GM19372 (cell line): Measurements from ENCODE around the gene ZNF202.
"Not testable (repeated sequence)": the region's sequence is repeated elsewhere in the genome, so short reads cannot be mapped to it uniquely, and the experiment has no call there.

Experiments used
- ATAC-seq: cut with Tn5 transposase; IDR thresholded peaks from one replicate; pipeline ENCODE4 v1.9.1; 2021; ENCODE audit warnings: mild to moderate bottlenecking, low read depth, moderate library complexity; ENCODE audit not compliant: unreplicated experiment

The ZNF202 gene

GRCh38 chr11:123741159-123742030, at the start of gene ZNF202:
TSS of gene ZNF202 (minus strand) at chr11:123741660. CDS start at chr11:123730888, 10,772 bp downstream.
- peak; percentile 99 for ATAC-seq

- ATAC-seq, result no peak
Observed at GRCh38 chr11:123783536-123783935, 42.1 kb upstream of the ZNF202 start.

GRCh38 chr11:123778511-123778910, 37.1 kb upstream of the ZNF202 start:
- ATAC-seq, result no peak

- no peak for ATAC-seq
Observed at GRCh38 chr11:123775715-123776549, 34.5 kb upstream of the ZNF202 start.

GRCh38 chr11:123775289-123775688, 33.8 kb upstream of the ZNF202 start:
- ATAC-seq, result no peak

- ATAC-seq, result no peak
Observed at GRCh38 chr11:123773959-123774358, 32.5 kb upstream of the ZNF202 start.

- no peak for ATAC-seq
Observed at GRCh38 chr11:123773026-123773425, 31.6 kb upstream of the ZNF202 start.

GRCh38 chr11:123771664-123772063, 30.2 kb upstream of the ZNF202 start:
- no peak for ATAC-seq

- ATAC-seq, result no peak
Observed at GRCh38 chr11:123770712-123771111, 29.3 kb upstream of the ZNF202 start.

- no peak for ATAC-seq
Observed at GRCh38 chr11:123765601-123766000, 24.1 kb upstream of the ZNF202 start.

GRCh38 chr11:123762422-123762821, 21.0 kb upstream of the ZNF202 start:
- no peak for ATAC-seq

GRCh38 chr11:123760894-123761293, 19.4 kb upstream of the ZNF202 start:
- peak; percentile 75 for ATAC-seq

GRCh38 chr11:123757976-123758375, 16.5 kb upstream of the ZNF202 start:
- no peak for ATAC-seq

- no peak for ATAC-seq
Observed at GRCh38 chr11:123755813-123756212, 14.4 kb upstream of the ZNF202 start.

GRCh38 chr11:123755344-123755743, 13.9 kb upstream of the ZNF202 start:
- no peak for ATAC-seq

- no peak for ATAC-seq
Observed at GRCh38 chr11:123754101-123754568, 12.7 kb upstream of the ZNF202 start, which contains the start of gene OR6X1. TSS of gene OR6X1 (minus strand) at chr11:123754518. CDS start at chr11:123754518, 0 bp downstream.

GRCh38 chr11:123753110-123753509, 11.7 kb upstream of the ZNF202 start:
- ATAC-seq, result no peak

GRCh38 chr11:123751781-123752180, 10.3 kb upstream of the ZNF202 start:
- no peak for ATAC-seq

- not testable (repeated sequence) for ATAC-seq
Observed at GRCh38 chr11:123748349-123748748, 6.9 kb upstream of the ZNF202 start.

GRCh38 chr11:123745764-123746451, 4.4 kb upstream of the ZNF202 start:
- ATAC-seq, result no peak

- no peak for ATAC-seq
Observed at GRCh38 chr11:123742724-123743120, 1.3 kb upstream of the ZNF202 start.
